Glutamatergic neuron (in vitro differentiated cells): ENCODE data around the gene TNNT3. TPM values are rescaled to one million over a fixed set of nuclear protein-coding genes. Genes with fewer than 3 reads are reported as not detected.
A peak's percentile ranks its signal among the peaks of the same experiment; 100 is the strongest.

Source experiments
- DNase-seq: peaks from one replicate; pipeline ENCODE4 v3.0.0; 2022
- H3K27ac Mint-ChIP-seq: one replicate; pipeline ENCODE4 v1.8.0; 2020; ENCODE audit warnings: mild to moderate bottlenecking, mixed read lengths, inconsistent platforms; ENCODE audit not compliant: unreplicated experiment
- H3K27me3 Mint-ChIP-seq: one replicate; pipeline ENCODE4 v1.8.0; 2020; ENCODE audit warnings: mild to moderate bottlenecking, moderate library complexity, mixed read lengths, inconsistent platforms; ENCODE audit not compliant: unreplicated experiment
- H3K36me3 Mint-ChIP-seq: one replicate; pipeline ENCODE4 v1.8.0; 2020; ENCODE audit warnings: mild to moderate bottlenecking, mixed read lengths, inconsistent platforms; ENCODE audit not compliant: unreplicated experiment
- H3K4me1 Mint-ChIP-seq: one replicate; pipeline ENCODE4 v1.8.0; 2020; ENCODE audit warnings: mild to moderate bottlenecking, low read depth, mixed read lengths, inconsistent platforms; ENCODE audit not compliant: unreplicated experiment
- H3K4me3 Mint-ChIP-seq: one replicate; pipeline ENCODE4 v1.8.0; 2020; ENCODE audit warnings: mild to moderate bottlenecking, mixed read lengths, inconsistent platforms; ENCODE audit not compliant: unreplicated experiment
- H3K9me3 Mint-ChIP-seq: one replicate; pipeline ENCODE4 v1.8.0; 2020; ENCODE audit warnings: mild to moderate bottlenecking, moderate library complexity, mixed read lengths, inconsistent platforms; ENCODE audit not compliant: unreplicated experiment
- long read RNA-seq: library from polyadenylated mRNA; unstranded; transcript quantifications from one replicate; pipeline ENCODE4 v2.0.0, GENCODE V29; 2020; ENCODE audit not compliant: unreplicated experiment
- total RNA-seq: library from RNA; stranded (reverse); fragmentation: NEBNext Ultra II Directional; extraction: Animal tissue kit (Norgen Biotek cat#: 25700); gene quantifications from one replicate; pipeline ENCODE4 v1.2.1, GENCODE V29; 2021; ENCODE audit not compliant: unreplicated experiment
- TF ChIP-seq, protein P1 (sequence below): fragments of 200-600 bp; sonication (generic); IDR thresholded peaks from one replicate; pipeline ENCODE4 v1.5.0; 2021; ENCODE audit not compliant: partially characterized antibody, unreplicated experiment

Gene TNNT3
- total RNA-seq, result not detected
- long read RNA-seq, result 0 reads

GRCh38 chr11:1919391-1920127 lies at the start of gene TNNT3:
TSS of gene TNNT3 (plus strand) at chr11:1919703. CDS start at chr11:1922875, 3,172 bp downstream.
- TF ChIP-seq, protein P1, sequence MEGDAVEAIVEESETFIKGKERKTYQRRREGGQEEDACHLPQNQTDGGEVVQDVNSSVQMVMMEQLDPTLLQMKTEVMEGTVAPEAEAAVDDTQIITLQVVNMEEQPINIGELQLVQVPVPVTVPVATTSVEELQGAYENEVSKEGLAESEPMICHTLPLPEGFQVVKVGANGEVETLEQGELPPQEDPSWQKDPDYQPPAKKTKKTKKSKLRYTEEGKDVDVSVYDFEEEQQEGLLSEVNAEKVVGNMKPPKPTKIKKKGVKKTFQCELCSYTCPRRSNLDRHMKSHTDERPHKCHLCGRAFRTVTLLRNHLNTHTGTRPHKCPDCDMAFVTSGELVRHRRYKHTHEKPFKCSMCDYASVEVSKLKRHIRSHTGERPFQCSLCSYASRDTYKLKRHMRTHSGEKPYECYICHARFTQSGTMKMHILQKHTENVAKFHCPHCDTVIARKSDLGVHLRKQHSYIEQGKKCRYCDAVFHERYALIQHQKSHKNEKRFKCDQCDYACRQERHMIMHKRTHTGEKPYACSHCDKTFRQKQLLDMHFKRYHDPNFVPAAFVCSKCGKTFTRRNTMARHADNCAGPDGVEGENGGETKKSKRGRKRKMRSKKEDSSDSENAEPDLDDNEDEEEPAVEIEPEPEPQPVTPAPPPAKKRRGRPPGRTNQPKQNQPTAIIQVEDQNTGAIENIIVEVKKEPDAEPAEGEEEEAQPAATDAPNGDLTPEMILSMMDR, result no peak
- Mint-ChIP-seq H3K4me3 (no peak within 1 kb of the TSS), H3K27me3 (peaks cover 9% of the 10 kb centered on the region), H3K27ac (no peak within 1 kb of the TSS), H3K9me3 (peaks cover 9% of the 10 kb centered on the region), H3K4me1 (no peaks in the 10 kb centered on the region), H3K36me3 (no peaks in the 10 kb centered on the region)
- DNase-seq, result no peak

DNA sequence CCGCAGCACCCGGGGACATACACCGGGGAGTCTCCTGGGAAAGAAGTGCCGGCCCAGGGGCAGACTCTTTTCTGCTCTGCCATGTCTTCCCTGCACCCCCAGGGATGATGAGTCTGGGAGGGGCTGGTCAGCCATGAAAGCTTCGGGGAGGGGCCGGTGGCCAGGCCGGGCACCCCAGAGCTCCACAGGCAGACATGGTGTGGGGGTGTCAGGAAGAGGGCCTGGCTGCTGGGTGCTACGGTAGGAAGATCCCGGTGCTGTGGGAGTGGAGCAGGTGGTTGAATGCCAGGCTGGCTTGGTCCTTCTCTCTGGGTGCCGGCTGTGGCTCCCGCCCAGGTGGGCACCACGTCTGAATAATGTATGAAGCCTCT lies 49.2 kb upstream of the TNNT3 start:
- TF ChIP-seq, protein P1, result no peak
- H3K4me3 Mint-ChIP-seq, result no peak overlapping the region
- H3K27ac Mint-ChIP-seq, result no peak overlapping the region
- H3K9me3 Mint-ChIP-seq, result peaks cover 1% of the 10 kb centered on the region
- no peaks in the 10 kb centered on the region for H3K36me3 Mint-ChIP-seq
- no peak for DNase-seq
- H3K27me3 Mint-ChIP-seq, result peaks cover 8% of the 10 kb centered on the region
- no peaks in the 10 kb centered on the region for H3K4me1 Mint-ChIP-seq

DNA sequence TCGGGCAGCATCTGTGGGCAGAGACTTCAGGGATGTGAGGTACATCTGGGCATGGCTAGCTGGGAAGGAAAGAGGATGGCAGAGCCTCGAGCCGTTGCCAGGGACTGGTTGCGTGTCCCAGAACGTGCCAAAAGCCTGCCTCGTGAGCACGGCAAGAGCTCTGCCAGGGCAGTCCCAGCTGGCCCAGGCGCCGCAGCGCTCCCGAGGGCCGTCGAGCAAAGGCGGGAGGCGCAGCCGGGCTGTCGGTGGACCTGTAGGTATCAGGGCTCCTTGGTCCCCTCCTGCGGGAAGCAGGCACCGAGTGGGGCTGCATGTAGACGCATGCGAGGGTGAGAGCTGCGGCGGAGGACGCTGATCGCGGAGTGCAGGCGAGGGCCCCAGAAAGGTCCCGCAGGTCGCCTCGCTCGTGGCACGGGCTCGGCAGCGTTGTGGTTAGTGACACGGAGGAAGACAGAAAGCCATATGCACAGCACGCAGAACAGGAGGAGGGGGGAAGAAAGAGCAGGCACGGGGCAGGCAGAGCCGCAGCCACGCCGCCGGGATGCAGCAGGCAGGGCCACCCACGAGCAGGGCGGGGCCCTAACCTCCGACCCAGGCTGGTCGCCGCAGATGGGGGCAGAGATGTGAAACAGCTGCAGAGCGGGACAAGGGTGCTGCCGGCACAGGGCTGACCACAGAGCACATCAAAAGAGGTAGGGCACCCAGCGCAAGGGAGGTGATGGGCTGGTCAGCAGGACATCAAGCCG lies 48.6 kb upstream of the TNNT3 start:
- peak; percentile 23 for DNase-seq
- Mint-ChIP-seq H3K27ac (no peak overlapping the region), H3K4me1 (no peaks in the 10 kb centered on the region), H3K36me3 (no peaks in the 10 kb centered on the region), H3K4me3 (no peak overlapping the region), H3K27me3 (peaks cover 8% of the 10 kb centered on the region), H3K9me3 (peaks cover 2% of the 10 kb centered on the region)
- TF ChIP-seq, protein P1, result no peak

GRCh38 chr11:1871531-1871930 lies 48.0 kb upstream of the TNNT3 start:
- H3K9me3 Mint-ChIP-seq, result peaks cover 2% of the 10 kb centered on the region
- peaks cover 8% of the 10 kb centered on the region for H3K27me3 Mint-ChIP-seq
- no peak overlapping the region for H3K27ac Mint-ChIP-seq
- no peak overlapping the region for H3K4me3 Mint-ChIP-seq
- no peaks in the 10 kb centered on the region for H3K36me3 Mint-ChIP-seq
- peak; percentile 14 for DNase-seq
- H3K4me1 Mint-ChIP-seq, result no peaks in the 10 kb centered on the region
- TF ChIP-seq, protein P1, result no peak
